ENCODE results near the gene GRIP2.
A peak's percentile ranks its signal among the peaks of the same experiment; 100 is the strongest.

The GRIP2 gene

GRCh38 chr3:14562121-14562890, 22.2 kb upstream of the GRIP2 start:
- TF ChIP-seq CTCF (conservative IDR thresholded peaks at IDR 0.05; ENCODE audit: low read depth, low read length) = no peak
- no peak overlapping the region for H3K4me3 ChIP-seq (ENCODE audit: low read depth, low read length)
- peak; percentile 26 for DNase-seq (ENCODE audit: low read depth)

- no peak overlapping the region for H3K4me3 ChIP-seq (ENCODE audit: low read depth, low read length)
- no peak for TF ChIP-seq CTCF (conservative IDR thresholded peaks at IDR 0.05; ENCODE audit: low read depth, low read length)
- peak; percentile 68 for DNase-seq (ENCODE audit: low read depth)
Observed at GRCh38 chr3:14561051-14561960, 21.2 kb upstream of the GRIP2 start.

GRCh38 chr3:14560110-14560509, 20.0 kb upstream of the GRIP2 start:
- DNase-seq (ENCODE audit: low read depth) = no peak
- no peak overlapping the region for H3K4me3 ChIP-seq (ENCODE audit: low read depth, low read length)
- TF ChIP-seq CTCF (conservative IDR thresholded peaks at IDR 0.05; ENCODE audit: low read depth, low read length) = no peak

- no peak for DNase-seq (ENCODE audit: low read depth)
Observed at GRCh38 chr3:14558029-14558428, 17.9 kb upstream of the GRIP2 start.

GRCh38 chr3:14555835-14556234, 15.7 kb upstream of the GRIP2 start:
- DNase-seq (ENCODE audit: low read depth) = no peak
- no peak for TF ChIP-seq CTCF (conservative IDR thresholded peaks at IDR 0.05; ENCODE audit: low read depth, low read length)
- H3K4me3 ChIP-seq (ENCODE audit: low read depth, low read length) = no peak overlapping the region

More at GRCh38 chr3:14558029-14558428, 17.9 kb upstream of the GRIP2 start:
- H3K4me3 ChIP-seq (ENCODE audit: low read depth, low read length) = no peak overlapping the region
- no peak for TF ChIP-seq CTCF (conservative IDR thresholded peaks at IDR 0.05; ENCODE audit: low read depth, low read length)

- no peak overlapping the region for H3K4me3 ChIP-seq (ENCODE audit: low read depth, low read length)
- DNase-seq (ENCODE audit: low read depth) = no peak
- TF ChIP-seq CTCF (conservative IDR thresholded peaks at IDR 0.05; ENCODE audit: low read depth, low read length) = no peak
Observed at GRCh38 chr3:14554715-14555114, 14.6 kb upstream of the GRIP2 start.

Data from choroid plexus epithelial cell (primary cell).